SK-N-SH (cell line): ENCODE measurements around the gene LRRC37B. TPM values are rescaled to one million over a fixed set of nuclear protein-coding genes. Genes with fewer than 3 reads are reported as not detected.

Experiments
- CTCF ChIA-PET: fragments of 300-600, 350-600 bp; formaldehyde crosslinking; extraction: SDS; loops from one replicate; lab custom pipeline; 2021; lab: Yijun Ruan, JAX
- POLR2A ChIA-PET: fragments of 350-600 bp; sonication (Branson Sonifier 250); formaldehyde crosslinking; extraction: SDS; loops from one replicate; lab custom pipeline; 2020; ENCODE audit warnings: antibody characterized with exemption, inconsistent platforms; lab: Yijun Ruan, JAX
- DNase-seq: peaks from one replicate; pipeline ENCODE4 v3.0.0; 2012
- H2AFZ ChIP-seq: fragments of 200-600 bp; sonication (generic); 2 replicates; pipeline ENCODE4 v1.8.1; 2016; ENCODE audit warnings: antibody characterized with exemption, mild to moderate bottlenecking, low read depth
- H3F3A ChIP-seq: fragments of 200-600 bp; sonication (generic); replicated peaks from 2 replicates; pipeline ENCODE3; 2016; ENCODE audit warnings: antibody characterized with exemption, mild to moderate bottlenecking; ENCODE audit not compliant: insufficient read depth
- H3K27ac ChIP-seq, 2 experiments: fragments of 200-500 bp in 1 of 2; fragments of 200-600 bp in 1 of 2; sonication (Bioruptor generic) in 1 of 2; sonication (generic), shearing (Covaris generic) in 1 of 2; 2 replicates each; pipeline versions ENCODE4 v1.5.1 to v1.6.1; 2014 to 2016; ENCODE audit warnings: low read depth in 2 of 2, inconsistent platforms in 1 of 2, low read length in 1 of 2, mild to moderate bottlenecking in 1 of 2, mixed read lengths in 1 of 2
- H3K27me3 ChIP-seq: fragments of 200-600 bp; sonication (generic), shearing (Covaris generic); 2 replicates; pipeline ENCODE4 v1.6.1; 2016; ENCODE audit warnings: mixed run types; ENCODE audit not compliant: insufficient read depth
- H3K36me3 ChIP-seq, 2 experiments: fragments of 200-500 bp in 1 of 2; fragments of 200-600 bp in 1 of 2; sonication (Bioruptor generic) in 1 of 2; sonication (generic) in 1 of 2; replicated peaks in 1 of 2; 2 replicates each; pipeline versions ENCODE3 to v1.5.1; 2014 to 2016; ENCODE audit warnings: low read length in 1 of 2, mild to moderate bottlenecking in 1 of 2; ENCODE audit not compliant: insufficient read depth in 2 of 2, control insufficient read depth in 1 of 2
- H3K4me1 ChIP-seq, 2 experiments: fragments of 200-500 bp in 1 of 2; fragments of 200-600 bp in 1 of 2; sonication (Bioruptor generic) in 1 of 2; sonication (generic), shearing (Covaris generic) in 1 of 2; 2 replicates each; pipeline versions ENCODE4 v1.5.1 to v1.6.1; 2014 to 2016; ENCODE audit warnings: low read depth in 1 of 2, low read length in 1 of 2, mixed run types in 1 of 2; ENCODE audit not compliant: insufficient read depth in 2 of 2, control insufficient read depth in 1 of 2
- H3K4me2 ChIP-seq: fragments of 200-600 bp; sonication (generic), shearing (Covaris generic); 2 replicates; pipeline ENCODE4 v1.6.1; 2017; ENCODE audit warnings: mixed run types
- H3K4me3 ChIP-seq, 2 experiments: fragments of 200-500 bp in 1 of 2; fragments of 200-600 bp in 1 of 2; sonication (Bioruptor generic) in 1 of 2; sonication (generic), shearing (Covaris generic) in 1 of 2; 2 replicates each; pipeline versions ENCODE4 v1.5.1 to v1.8.1; 2014 to 2016; ENCODE audit warnings: low read depth in 2 of 2, inconsistent platforms in 1 of 2, low read length in 1 of 2, mild to moderate bottlenecking in 1 of 2, mixed read lengths in 1 of 2, moderate library complexity in 1 of 2
- H3K79me2 ChIP-seq: fragments of 200-600 bp; sonication (generic); 2 replicates; pipeline ENCODE4 v1.8.1; 2017; ENCODE audit warnings: mild to moderate bottlenecking; ENCODE audit not compliant: insufficient read depth
- H3K9ac ChIP-seq: fragments of 200-600 bp; sonication (generic); 2 replicates; pipeline ENCODE4 v1.6.1; 2017; ENCODE audit warnings: mixed run types
- H3K9me2 ChIP-seq: fragments of 200-600 bp; sonication (generic); 2 replicates; pipeline ENCODE4 v1.6.1; 2017; ENCODE audit warnings: mixed run types
- H3K9me3 ChIP-seq: fragments of 200-600 bp; sonication (generic); 2 replicates; pipeline ENCODE4 v1.6.1; 2017; ENCODE audit warnings: mixed run types, mild to moderate bottlenecking, moderate library complexity
- H4K20me1 ChIP-seq: fragments of 200-600 bp; sonication (generic); 2 replicates; pipeline ENCODE4 v1.6.1; 2017; ENCODE audit warnings: mild to moderate bottlenecking, mixed run types; ENCODE audit not compliant: insufficient read depth
- CHD2 ChIP-seq: fragments of 150-350 bp; IDR thresholded peaks from 2 replicates; pipeline ENCODE4 v1.6.1; 2018; ENCODE audit warnings: low read length; ENCODE audit not compliant: partially characterized antibody
- EZH2phosphoT487 ChIP-seq: fragments of 200-600 bp; sonication (generic); IDR thresholded peaks from 2 replicates; pipeline ENCODE4 v1.6.1; 2017; ENCODE audit warnings: low read depth, mixed run types, mild to moderate bottlenecking, antibody characterized with exemption, moderate library complexity, borderline replicate concordance
- JUND ChIP-seq: IDR thresholded peaks from 2 replicates; pipeline ENCODE4 v1.4.0; 2012
- RXRA ChIP-seq: IDR thresholded peaks from 2 replicates; pipeline ENCODE4 v1.4.0; 2012; ENCODE audit warnings: low read depth, mild to moderate bottlenecking, borderline replicate concordance
- TAF1 ChIP-seq: IDR thresholded peaks from 2 replicates; pipeline ENCODE4 v1.6.1; 2012; ENCODE audit warnings: low read depth, mild to moderate bottlenecking, low read length, moderate library complexity, borderline replicate concordance
- whole genome bisulfite sequencing: methylation state at CpG from one replicate; pipeline ENCODE4 v1.1.6; 2017; ENCODE audit warnings: low lambda C conversion rate; 5-methylcytosine and 5-hydroxymethylcytosine counted together
- polyA plus RNA-seq, 3 experiments: library from polyadenylated mRNA; depleted of rRNA; stranded (reverse); fragments of >200 nt; gene quantifications; 2 replicates each; pipeline ENCODE4 v1.2.3, GENCODE V29; 2012
- TF ChIP-seq, protein P1 (sequence below): IDR thresholded peaks from 2 replicates; pipeline ENCODE4 v1.6.1; 2012; ENCODE audit warnings: mild to moderate bottlenecking, low read depth, low read length, moderate library complexity
- TF ChIP-seq, protein P2 (sequence below): IDR thresholded peaks from 2 replicates; pipeline ENCODE4; 2012

LRRC37B gene
- polyA plus RNA-seq, 1 of the 3 experiments (the other 2 are of a cell fraction): 9.3 TPM

DNA sequence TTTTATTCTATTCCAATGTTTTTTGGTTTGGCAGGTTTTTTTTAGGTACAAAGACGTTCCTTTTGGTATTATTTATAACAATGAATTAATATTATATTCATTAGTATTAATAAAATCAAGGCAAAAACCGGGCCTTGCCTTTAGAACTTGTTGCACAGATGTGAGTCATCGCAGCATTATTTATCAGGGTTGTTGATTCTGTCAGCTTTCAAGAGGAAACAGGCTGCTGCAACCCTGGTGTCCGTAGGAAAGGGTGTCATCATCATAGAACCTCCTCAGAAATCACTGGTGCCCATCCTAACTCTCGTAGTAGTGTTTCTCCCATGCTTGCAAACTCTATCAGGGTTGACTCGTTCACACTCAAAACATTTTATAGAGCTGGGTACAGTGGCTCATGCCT lies 10.2 kb upstream of the LRRC37B start (continued):
- TF ChIP-seq, protein P1, sequence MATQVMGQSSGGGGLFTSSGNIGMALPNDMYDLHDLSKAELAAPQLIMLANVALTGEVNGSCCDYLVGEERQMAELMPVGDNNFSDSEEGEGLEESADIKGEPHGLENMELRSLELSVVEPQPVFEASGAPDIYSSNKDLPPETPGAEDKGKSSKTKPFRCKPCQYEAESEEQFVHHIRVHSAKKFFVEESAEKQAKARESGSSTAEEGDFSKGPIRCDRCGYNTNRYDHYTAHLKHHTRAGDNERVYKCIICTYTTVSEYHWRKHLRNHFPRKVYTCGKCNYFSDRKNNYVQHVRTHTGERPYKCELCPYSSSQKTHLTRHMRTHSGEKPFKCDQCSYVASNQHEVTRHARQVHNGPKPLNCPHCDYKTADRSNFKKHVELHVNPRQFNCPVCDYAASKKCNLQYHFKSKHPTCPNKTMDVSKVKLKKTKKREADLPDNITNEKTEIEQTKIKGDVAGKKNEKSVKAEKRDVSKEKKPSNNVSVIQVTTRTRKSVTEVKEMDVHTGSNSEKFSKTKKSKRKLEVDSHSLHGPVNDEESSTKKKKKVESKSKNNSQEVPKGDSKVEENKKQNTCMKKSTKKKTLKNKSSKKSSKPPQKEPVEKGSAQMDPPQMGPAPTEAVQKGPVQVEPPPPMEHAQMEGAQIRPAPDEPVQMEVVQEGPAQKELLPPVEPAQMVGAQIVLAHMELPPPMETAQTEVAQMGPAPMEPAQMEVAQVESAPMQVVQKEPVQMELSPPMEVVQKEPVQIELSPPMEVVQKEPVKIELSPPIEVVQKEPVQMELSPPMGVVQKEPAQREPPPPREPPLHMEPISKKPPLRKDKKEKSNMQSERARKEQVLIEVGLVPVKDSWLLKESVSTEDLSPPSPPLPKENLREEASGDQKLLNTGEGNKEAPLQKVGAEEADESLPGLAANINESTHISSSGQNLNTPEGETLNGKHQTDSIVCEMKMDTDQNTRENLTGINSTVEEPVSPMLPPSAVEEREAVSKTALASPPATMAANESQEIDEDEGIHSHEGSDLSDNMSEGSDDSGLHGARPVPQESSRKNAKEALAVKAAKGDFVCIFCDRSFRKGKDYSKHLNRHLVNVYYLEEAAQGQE: no peak
- TF ChIP-seq EZH2phosphoT487 (no peak), TAF1 (no peak), JUND (no peak)

DNA sequence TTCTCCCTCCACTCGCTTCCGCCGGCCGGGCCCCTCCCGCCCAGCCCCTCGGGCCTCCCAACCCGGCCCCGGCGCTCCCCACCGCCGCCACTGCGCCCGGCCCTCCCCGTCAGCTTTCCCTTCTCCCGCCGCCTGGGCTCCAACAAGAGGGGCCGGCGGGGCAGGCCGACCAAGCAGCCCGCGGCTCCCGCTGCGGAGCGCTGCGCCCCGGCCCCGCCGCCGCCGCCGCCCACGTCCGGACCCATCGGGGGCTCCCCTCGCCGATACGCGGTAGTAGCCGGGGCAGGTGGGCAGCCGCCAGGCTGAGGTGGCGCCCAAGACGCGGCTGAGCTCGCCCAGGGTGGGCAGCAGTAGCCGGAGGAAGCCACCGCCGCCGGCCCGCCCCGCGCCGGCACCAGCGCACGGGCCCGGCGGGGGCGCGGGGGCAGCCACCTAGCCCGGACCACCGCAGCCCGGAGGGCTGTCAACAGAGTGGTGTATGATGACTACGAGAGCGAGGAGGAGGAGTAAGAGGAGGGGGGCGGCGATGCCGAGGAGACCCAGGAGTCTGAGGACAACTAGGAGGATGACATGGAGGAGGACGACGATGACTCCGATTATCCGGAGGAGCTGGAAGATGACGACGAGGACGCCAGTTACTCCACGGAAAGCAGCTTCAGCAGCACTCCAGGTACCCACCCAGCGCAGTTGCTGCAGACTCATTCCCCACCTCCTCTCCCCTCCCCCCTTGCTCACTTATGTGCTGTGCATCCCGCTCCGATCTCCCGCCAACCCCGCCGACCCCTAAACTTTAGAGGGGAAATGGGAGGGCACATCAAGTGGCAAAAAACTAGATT lies 498 bp downstream of the LRRC37B start:
- peak overlapping the region; percentile 33 to 58; a peak in 3 of 4 replicates for H3K27ac ChIP-seq
- peak overlapping the region; percentile 78 to 93 for H3K4me3 ChIP-seq
- H3K9ac ChIP-seq: peak overlapping the region; percentile 76
- POLR2A ChIA-PET: interaction anchor here (1.0 kb wide), 2 partner anchors 118 to 134 kb away, joined by 3 to 5 read pairs; partner anchors contain the start of gene RHOT1
- peak overlapping the region; percentile 94 for H2AFZ ChIP-seq
- peaks cover 0 to 3% of the 10 kb centered on the region in 2 experiments; a peak in 1 of 4 replicates for H3K4me1 ChIP-seq
- H3F3A ChIP-seq: peaks cover 26% of the 10 kb centered on the region
- H4K20me1 ChIP-seq: no peaks in the 10 kb centered on the region
- H3K27me3 ChIP-seq: no peaks in the 10 kb centered on the region
- H3K4me2 ChIP-seq: peak overlapping the region; percentile 88
- WGBS: 1% methylated on average over 30 of the region's 80 CpGs
- peaks cover 50% of the 10 kb centered on the region for H3K79me2 ChIP-seq
- TF ChIP-seq CHD2 (peak; percentile 56), RXRA (no peak)
- TF ChIP-seq, protein P2, sequence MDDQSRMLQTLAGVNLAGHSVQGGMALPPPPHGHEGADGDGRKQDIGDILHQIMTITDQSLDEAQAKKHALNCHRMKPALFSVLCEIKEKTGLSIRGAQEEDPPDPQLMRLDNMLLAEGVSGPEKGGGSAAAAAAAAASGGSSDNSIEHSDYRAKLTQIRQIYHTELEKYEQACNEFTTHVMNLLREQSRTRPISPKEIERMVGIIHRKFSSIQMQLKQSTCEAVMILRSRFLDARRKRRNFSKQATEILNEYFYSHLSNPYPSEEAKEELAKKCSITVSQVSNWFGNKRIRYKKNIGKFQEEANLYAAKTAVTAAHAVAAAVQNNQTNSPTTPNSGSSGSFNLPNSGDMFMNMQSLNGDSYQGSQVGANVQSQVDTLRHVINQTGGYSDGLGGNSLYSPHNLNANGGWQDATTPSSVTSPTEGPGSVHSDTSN: no peak
- TF ChIP-seq, all 33 proteins: peak for 1
- DNase-seq: peak; percentile 73
- no peaks in the 10 kb centered on the region for H3K9me2 ChIP-seq
- H3K36me3 ChIP-seq: peaks cover 0 to 4% of the 10 kb centered on the region in 2 experiments
- H3K9me3 ChIP-seq: no peaks in the 10 kb centered on the region
- CTCF ChIA-PET: interaction anchor here (0.9 to 6.0 kb wide), 10 partner anchors 9 to 133 kb away, joined by 3 to 68 read pairs (median 10); partner anchors contain the start of gene RHOT1

DNA sequence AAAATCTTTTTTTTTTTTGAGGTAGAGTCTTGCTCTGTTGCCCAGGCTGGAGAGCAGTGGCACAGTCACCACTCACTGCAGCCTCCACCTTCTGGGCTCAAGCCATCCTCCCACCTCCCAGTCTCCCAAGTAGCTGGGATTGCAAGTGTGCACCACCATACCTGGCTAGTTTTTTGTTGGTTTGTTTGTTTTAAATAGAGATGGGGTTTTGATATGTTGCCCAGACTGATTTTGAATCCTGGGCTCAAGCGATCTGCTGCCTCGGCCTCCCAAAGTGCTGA lies 2.0 kb downstream of the LRRC37B start:
- POLR2A ChIA-PET: no interaction called here
- Histone ChIP-seq H3K9ac (no peak overlapping the region), H3K79me2 (peaks cover 66% of the 10 kb centered on the region), H3K36me3 (peaks cover 0 to 4% of the 10 kb centered on the region in 2 experiments), H3K9me2 (no peaks in the 10 kb centered on the region), H3K4me2 (peak overlapping the region; percentile 88), H3K4me3 (peak overlapping the region in 1 of 2 experiments; percentile 93; a peak in 2 of 4 replicates), H3K4me1 (peaks cover 0 to 3% of the 10 kb centered on the region in 2 experiments; a peak in 1 of 4 replicates), H2AFZ (no peak overlapping the region), H4K20me1 (no peaks in the 10 kb centered on the region), H3K9me3 (no peaks in the 10 kb centered on the region), H3K27me3 (no peaks in the 10 kb centered on the region), H3K27ac (no peak overlapping the region)
- 100% methylated on average over 2 of the region's 2 CpGs for WGBS
- no peak for DNase-seq
- CTCF ChIA-PET: interaction anchor here (6.0 kb wide), 1 partner anchor 131 kb away, joined by 68 read pairs; the partner anchor contains the start of gene RHOT1
- no peak for TF ChIP-seq RXRA
- TF ChIP-seq, all 33 proteins: peak for 0
- H3F3A ChIP-seq: peaks cover 17% of the 10 kb centered on the region
